Mucosa of rectum (tissue), 2 donors: Measurements from ENCODE around the gene ATP6V1A.
A peak's percentile ranks its signal among the peaks of the same experiment; 100 is the strongest.

Experiments used
- H3K27ac ChIP-seq, 2 donors: one replicate each; pipeline ENCODE4 v1.7.0; 2013; ENCODE audit warnings: inconsistent platforms in 2 of 2, low read depth in 2 of 2, low read length in 2 of 2
- H3K27me3 ChIP-seq, 2 donors: one replicate each; pipeline ENCODE4 v1.7.0; 2013; ENCODE audit warnings: low read length in 2 of 2; ENCODE audit not compliant: control insufficient read depth in 2 of 2, insufficient read depth in 2 of 2
- H3K36me3 ChIP-seq, 2 donors: one replicate each; pipeline ENCODE4 v1.7.0; 2013; ENCODE audit warnings: low read length in 2 of 2; ENCODE audit not compliant: control insufficient read depth in 2 of 2, insufficient read depth in 2 of 2
- H3K4me1 ChIP-seq, 2 donors: one replicate each; pipeline ENCODE4 v1.7.0; 2013; ENCODE audit warnings: low read length in 2 of 2, mild to moderate bottlenecking in 1 of 2; ENCODE audit not compliant: control insufficient read depth in 2 of 2, insufficient read depth in 2 of 2
- H3K4me3 ChIP-seq, 2 donors: one replicate each; pipeline ENCODE4 v1.7.0; 2013; ENCODE audit warnings: low read length in 2 of 2
- H3K9ac ChIP-seq, 2 donors: one replicate each; pipeline ENCODE4 v1.7.0; 2013; ENCODE audit warnings: low read length in 2 of 2, low read depth in 1 of 2, mild to moderate bottlenecking in 1 of 2
- H3K9me3 ChIP-seq, 2 donors: one replicate each; pipeline ENCODE4 v1.7.0; 2013; ENCODE audit warnings: low read length in 2 of 2; ENCODE audit not compliant: control insufficient read depth in 2 of 2
- donor health status: healthy.
- donor health status: Normal muscosa, but diverticular disease.

ATP6V1A gene

GRCh38 chr3:113805249-113805648, 58.4 kb downstream of the ATP6V1A start:
- peaks cover 23 to 42% of the 10 kb centered on the region in 2 donors for H3K36me3 ChIP-seq
- no peaks in the 10 kb centered on the region for H3K4me1 ChIP-seq
- no peaks in the 10 kb centered on the region for H3K27me3 ChIP-seq
- no peak overlapping the region for H3K4me3 ChIP-seq
- H3K9me3 ChIP-seq, result no peaks in the 10 kb centered on the region
- no peak overlapping the region for H3K9ac ChIP-seq
- no peak overlapping the region for H3K27ac ChIP-seq

- Histone ChIP-seq H3K4me1 (no peaks in the 10 kb centered on the region), H3K36me3 (peaks cover 9 to 12% of the 10 kb centered on the region in 2 donors), H3K27ac (no peak overlapping the region), H3K9me3 (no peaks in the 10 kb centered on the region), H3K27me3 (no peaks in the 10 kb centered on the region), H3K9ac (no peak overlapping the region), H3K4me3 (no peak overlapping the region)
Observed at GRCh38 chr3:113812854-113813253, 66.0 kb downstream of the ATP6V1A start.

- H3K27ac ChIP-seq, result no peak overlapping the region
Observed at GRCh38 chr3:113819866-113820265, 73.0 kb downstream of the ATP6V1A start.

GRCh38 chr3:113825090-113825489, 78.3 kb downstream of the ATP6V1A start:
- H3K27ac ChIP-seq, result no peak overlapping the region
- no peak overlapping the region for H3K4me3 ChIP-seq
- H3K9me3 ChIP-seq, result no peaks in the 10 kb centered on the region
- H3K27me3 ChIP-seq, result no peaks in the 10 kb centered on the region
- no peak overlapping the region for H3K9ac ChIP-seq
- H3K36me3 ChIP-seq, result no peaks in the 10 kb centered on the region
- no peaks in the 10 kb centered on the region for H3K4me1 ChIP-seq

More at GRCh38 chr3:113819866-113820265, 73.0 kb downstream of the ATP6V1A start:
- Histone ChIP-seq H3K9me3 (no peaks in the 10 kb centered on the region), H3K36me3 (no peaks in the 10 kb centered on the region), H3K9ac (no peak overlapping the region), H3K4me1 (no peaks in the 10 kb centered on the region), H3K27me3 (no peaks in the 10 kb centered on the region), H3K4me3 (no peak overlapping the region)

GRCh38 chr3:113828600-113828999, 81.8 kb downstream of the ATP6V1A start:
- no peaks in the 10 kb centered on the region for H3K36me3 ChIP-seq
- no peaks in the 10 kb centered on the region for H3K4me1 ChIP-seq
- no peak overlapping the region for H3K9ac ChIP-seq
- no peaks in the 10 kb centered on the region for H3K9me3 ChIP-seq
- H3K27me3 ChIP-seq, result no peaks in the 10 kb centered on the region
- no peak overlapping the region for H3K4me3 ChIP-seq
- no peak overlapping the region for H3K27ac ChIP-seq

- no peaks in the 10 kb centered on the region for H3K4me1 ChIP-seq
- H3K27ac ChIP-seq, result no peak overlapping the region
- no peaks in the 10 kb centered on the region for H3K27me3 ChIP-seq
- H3K9ac ChIP-seq, result no peak overlapping the region
- H3K9me3 ChIP-seq, result no peaks in the 10 kb centered on the region
- no peaks in the 10 kb centered on the region for H3K36me3 ChIP-seq
- no peak overlapping the region for H3K4me3 ChIP-seq
Observed at GRCh38 chr3:113829576-113830354, 82.9 kb downstream of the ATP6V1A start.

- Histone ChIP-seq H3K4me3 (no peak overlapping the region), H3K4me1 (no peaks in the 10 kb centered on the region), H3K36me3 (no peaks in the 10 kb centered on the region), H3K9me3 (no peaks in the 10 kb centered on the region), H3K27me3 (no peaks in the 10 kb centered on the region), H3K27ac (no peak overlapping the region), H3K9ac (no peak overlapping the region)
Observed at GRCh38 chr3:113831103-113831355, 84.2 kb downstream of the ATP6V1A start.

- H3K9me3 ChIP-seq, result no peaks in the 10 kb centered on the region
- no peaks in the 10 kb centered on the region for H3K4me1 ChIP-seq
- H3K27me3 ChIP-seq, result no peaks in the 10 kb centered on the region
- H3K36me3 ChIP-seq, result no peaks in the 10 kb centered on the region
- H3K9ac ChIP-seq, result no peak overlapping the region
- H3K4me3 ChIP-seq, result no peak overlapping the region
- no peak overlapping the region for H3K27ac ChIP-seq
Observed at GRCh38 chr3:113832477-113833164, 85.8 kb downstream of the ATP6V1A start.

- Histone ChIP-seq H3K4me1 (peaks cover 5% of the 10 kb centered on the region in 2 donors), H3K27ac (no peak overlapping the region), H3K9me3 (no peaks in the 10 kb centered on the region), H3K36me3 (no peaks in the 10 kb centered on the region), H3K9ac (no peak overlapping the region), H3K27me3 (no peaks in the 10 kb centered on the region), H3K4me3 (no peak overlapping the region)
Observed at GRCh38 chr3:113834983-113835382, 88.1 kb downstream of the ATP6V1A start.

GRCh38 chr3:113838631-113839209, 91.9 kb downstream of the ATP6V1A start, which contains the start of gene GRAMD1C:
Gene GRAMD1C, plus strand, starts transcription at chr3:113838788. Its CDS starts 122 bp downstream, at chr3:113838910.
- Histone ChIP-seq H3K36me3 (no peaks in the 10 kb centered on the region), H3K4me3 (peak within 1 kb of the TSS; percentile 88 to 91), H3K4me1 (peaks cover 5% of the 10 kb centered on the region in 2 donors), H3K27me3 (no peaks in the 10 kb centered on the region), H3K9me3 (no peaks in the 10 kb centered on the region), H3K27ac (peak within 1 kb of the TSS; percentile 13 to 48), H3K9ac (peak within 1 kb of the TSS; percentile 78 to 79)
